VCaP (cell line): ENCODE measurements around the gene CHST11.

Experiments used
- H3K27ac ChIP-seq: fragments of 450-650 bp; 2 replicates; pipeline ENCODE4 v1.5.1; 2017
- TF ChIP-seq, protein P1 (sequence below): fragments of 450-650 bp; conservative IDR thresholded peaks from 2 replicates; pipeline ENCODE4 v1.5.1; 2017; ENCODE audit warnings: mild to moderate bottlenecking, moderate library complexity

Gene CHST11

DNA sequence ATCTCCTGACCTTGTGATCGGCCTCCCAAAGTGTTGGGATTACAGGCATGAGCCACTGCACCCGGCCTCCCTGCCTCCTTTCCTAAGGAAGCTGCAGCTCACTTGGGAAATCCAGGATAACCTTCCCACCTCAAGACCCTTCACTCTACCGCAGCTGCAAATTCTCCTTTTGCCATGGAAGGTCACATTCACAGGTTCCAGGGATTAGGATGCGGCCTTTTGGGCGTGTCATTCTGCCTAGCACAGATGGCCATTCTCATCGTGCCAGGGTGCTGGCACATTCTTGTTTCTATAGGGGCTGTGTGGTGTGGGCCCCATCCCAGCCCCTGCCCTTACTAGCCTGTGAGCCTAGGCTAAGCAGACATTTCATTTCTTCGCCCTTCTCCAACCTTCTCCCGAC is 219.9 kb downstream of the CHST11 start:
- TF ChIP-seq, protein P1, sequence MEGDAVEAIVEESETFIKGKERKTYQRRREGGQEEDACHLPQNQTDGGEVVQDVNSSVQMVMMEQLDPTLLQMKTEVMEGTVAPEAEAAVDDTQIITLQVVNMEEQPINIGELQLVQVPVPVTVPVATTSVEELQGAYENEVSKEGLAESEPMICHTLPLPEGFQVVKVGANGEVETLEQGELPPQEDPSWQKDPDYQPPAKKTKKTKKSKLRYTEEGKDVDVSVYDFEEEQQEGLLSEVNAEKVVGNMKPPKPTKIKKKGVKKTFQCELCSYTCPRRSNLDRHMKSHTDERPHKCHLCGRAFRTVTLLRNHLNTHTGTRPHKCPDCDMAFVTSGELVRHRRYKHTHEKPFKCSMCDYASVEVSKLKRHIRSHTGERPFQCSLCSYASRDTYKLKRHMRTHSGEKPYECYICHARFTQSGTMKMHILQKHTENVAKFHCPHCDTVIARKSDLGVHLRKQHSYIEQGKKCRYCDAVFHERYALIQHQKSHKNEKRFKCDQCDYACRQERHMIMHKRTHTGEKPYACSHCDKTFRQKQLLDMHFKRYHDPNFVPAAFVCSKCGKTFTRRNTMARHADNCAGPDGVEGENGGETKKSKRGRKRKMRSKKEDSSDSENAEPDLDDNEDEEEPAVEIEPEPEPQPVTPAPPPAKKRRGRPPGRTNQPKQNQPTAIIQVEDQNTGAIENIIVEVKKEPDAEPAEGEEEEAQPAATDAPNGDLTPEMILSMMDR, result no peak
- H3K27ac ChIP-seq, result no peak overlapping the region

DNA sequence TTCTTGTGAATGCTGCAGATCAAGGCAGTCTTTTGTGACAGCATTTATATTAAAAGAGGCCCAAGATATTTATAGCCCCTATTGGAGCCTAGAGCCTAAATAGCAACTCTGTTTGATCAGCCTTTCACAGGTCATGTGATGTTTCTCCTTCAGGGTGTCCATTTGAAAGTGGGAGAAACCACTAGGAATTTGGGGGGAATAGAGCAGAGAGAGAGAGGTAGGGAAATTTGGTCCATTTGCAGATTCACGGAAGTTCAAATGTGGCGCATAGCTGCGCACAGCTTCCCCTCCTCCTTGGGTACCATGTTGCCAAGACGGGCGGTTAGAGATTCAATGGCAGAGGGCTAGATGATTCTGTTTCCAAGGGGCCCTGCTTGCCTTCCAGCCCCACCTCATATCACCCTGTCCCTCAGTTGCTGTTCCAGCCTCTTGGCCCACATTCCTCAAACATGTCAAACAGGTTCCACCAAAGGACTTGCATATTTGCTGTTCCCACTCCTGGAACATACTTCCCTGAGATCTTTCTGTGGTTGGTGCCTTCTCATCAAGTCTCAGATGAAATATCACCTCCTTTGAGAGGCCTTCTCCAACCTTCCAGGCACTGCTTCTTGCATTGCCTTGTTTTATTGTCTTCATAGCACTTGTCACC is 220.8 kb downstream of the CHST11 start:
- TF ChIP-seq, protein P1, result no peak
- no peak overlapping the region for H3K27ac ChIP-seq

DNA sequence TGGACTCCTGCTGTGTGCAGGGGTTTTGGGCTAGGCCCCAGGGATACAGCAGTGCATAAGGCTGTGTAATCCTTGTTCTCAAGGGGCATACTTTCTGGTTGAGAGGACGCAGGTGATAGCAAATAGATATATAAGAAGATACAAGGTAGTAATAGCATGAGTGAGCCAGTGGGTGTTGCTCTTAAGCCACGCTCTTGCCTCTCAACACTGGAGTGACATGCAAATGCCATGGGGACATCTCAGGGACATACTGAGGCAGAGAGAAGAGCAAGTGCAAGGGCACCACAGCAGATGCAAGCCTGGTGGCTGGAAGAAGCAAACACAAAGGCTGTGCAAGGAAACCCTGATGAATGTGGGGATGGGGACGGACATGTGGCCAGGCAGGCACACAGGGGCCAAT is 223.3 kb downstream of the CHST11 start:
- TF ChIP-seq, protein P1, result peak; percentile 57
- H3K27ac ChIP-seq, result no peak overlapping the region

DNA sequence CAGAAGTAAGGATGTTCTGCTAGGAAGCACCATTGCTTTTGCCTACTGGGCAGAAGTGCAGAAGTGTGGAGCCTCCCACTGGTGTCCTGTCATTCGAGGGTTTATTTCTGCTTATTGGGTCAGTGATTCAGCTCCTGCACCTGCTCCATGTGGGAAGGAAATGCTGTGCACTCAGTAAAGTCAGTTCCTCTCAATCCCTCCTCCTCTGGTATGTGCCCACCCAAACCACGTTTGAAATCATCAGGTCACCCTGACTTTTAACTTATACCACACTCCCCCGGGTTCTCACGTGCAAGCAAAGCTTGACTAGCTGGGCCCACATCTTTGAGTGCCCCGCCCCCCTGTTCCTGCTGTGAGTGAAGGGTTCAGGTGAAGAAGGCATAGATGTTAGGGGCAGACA is 223.7 kb downstream of the CHST11 start:
- TF ChIP-seq, protein P1, result no peak

DNA sequence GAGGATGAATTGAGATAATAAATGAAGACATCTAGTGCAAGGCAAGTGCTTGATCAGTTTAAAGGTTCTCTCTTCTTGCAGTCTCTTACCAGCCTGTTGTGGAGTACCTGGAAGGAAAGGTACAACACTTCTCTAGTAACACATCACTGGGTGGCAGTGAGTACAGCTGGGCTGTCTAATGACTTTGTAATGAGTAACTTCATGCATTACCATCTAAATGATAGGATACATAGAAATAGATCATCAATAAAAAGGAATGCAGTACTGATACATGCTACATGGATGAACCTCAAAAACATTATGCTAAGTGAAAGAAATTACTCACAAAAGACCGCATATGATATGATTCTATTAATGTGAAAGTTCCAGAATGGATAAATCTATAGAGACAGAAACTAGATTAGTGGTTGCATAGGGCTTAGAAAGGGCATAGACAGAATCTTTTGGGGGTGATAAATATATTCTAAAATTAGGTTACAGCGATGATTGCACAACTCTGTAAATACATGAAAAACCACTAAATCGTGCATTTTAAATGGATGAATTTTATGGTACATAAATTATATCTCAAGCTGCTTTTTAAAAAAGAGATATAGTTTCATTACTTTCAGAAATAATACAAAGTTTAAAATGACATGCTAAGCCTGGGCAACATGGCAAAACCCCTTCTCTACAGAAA is 224.4 kb downstream of the CHST11 start:
- no peak overlapping the region for H3K27ac ChIP-seq
- TF ChIP-seq, protein P1, result no peak

More for the DNA sequence above, 223.7 kb downstream of the CHST11 start:
- no peak overlapping the region for H3K27ac ChIP-seq

DNA sequence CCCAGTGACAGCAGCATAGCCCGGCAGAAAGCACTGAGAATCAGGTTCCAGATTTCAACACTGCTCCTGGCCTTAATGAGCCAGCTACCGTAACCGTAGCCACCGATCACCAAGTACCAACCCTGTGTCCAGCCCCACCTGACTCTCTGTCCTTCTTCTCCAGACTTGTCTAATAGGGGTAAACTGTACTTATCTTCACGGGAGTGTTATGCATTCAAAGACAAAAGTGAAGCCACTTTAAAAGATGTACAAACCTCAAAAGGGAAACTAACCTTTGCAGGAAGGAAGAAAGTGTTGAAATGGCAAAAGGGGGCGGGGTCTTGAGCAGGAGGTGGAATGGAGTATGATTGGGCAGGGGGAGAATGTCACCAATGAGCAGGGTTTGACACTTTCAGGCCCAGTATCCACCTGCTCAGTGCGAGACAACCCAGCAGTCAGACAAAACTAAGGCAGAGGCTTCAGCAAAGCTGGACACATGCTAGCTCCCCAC is 226.1 kb downstream of the CHST11 start:
- no peak overlapping the region for H3K27ac ChIP-seq
- TF ChIP-seq, protein P1, result no peak

DNA sequence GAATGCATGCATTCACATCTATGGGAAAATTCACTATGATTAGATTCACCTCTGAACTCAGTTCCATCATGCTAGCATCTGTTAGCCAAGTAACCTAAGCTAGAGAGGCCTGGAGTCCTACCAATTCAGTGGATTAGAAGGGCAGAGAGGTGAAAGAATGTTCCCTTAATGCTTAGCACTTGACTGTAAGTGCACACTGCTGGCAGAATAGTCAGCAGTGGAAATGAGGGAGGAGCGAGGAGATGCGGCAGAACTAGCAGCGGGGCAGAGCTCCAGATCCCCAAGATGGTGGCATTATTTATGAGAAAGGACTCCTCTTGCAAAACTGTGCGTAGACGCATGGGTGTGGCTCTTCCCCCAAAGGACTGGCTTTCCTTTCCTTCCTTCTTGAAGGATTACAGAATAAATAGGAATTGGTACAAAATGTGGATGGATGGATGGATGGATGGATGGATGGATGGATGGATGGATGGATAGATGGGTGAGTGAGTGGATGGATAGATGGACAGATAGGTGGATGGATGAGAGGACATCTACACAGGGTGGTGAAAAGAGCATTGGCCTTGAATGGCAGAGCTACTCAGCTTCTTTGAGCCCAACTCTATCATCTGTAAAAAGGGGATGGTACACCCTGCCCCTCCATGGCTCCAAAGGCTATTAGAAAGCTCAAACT is 227.2 kb downstream of the CHST11 start:
- TF ChIP-seq, protein P1, result no peak
- no peak overlapping the region for H3K27ac ChIP-seq
